ENCODE measurements around the gene SP3. TPM values are rescaled to one million over a fixed set of nuclear protein-coding genes. Genes with fewer than 3 reads are reported as not detected.
A peak's percentile ranks its signal among the peaks of the same experiment; 100 is the strongest.

Gene SP3
- total and polyA plus RNA-seq, 9 of the 15 experiments (the other 6 are each of a cell fraction or from before 2014, with no cell fraction given) = 12.0 to 106 (median 74.9) TPM

- no peak for TF ChIP-seq NR0B1 (IDR thresholded peaks at IDR 0.05; ENCODE audit: partially characterized antibody)
- peak; percentile 85 for TF ChIP-seq VEZF1 (CRISPR knock-in tag; IDR thresholded peaks at IDR 0.05)
- no peak for TF ChIP-seq JUNB (CRISPR knock-in tag; conservative IDR thresholded peaks at IDR 0.05)
- no peak for TF ChIP-seq U2AF2 (optimal IDR thresholded peaks at IDR 0.05; ENCODE audit: low read depth, low read length)
- peak; percentile 88 for TF ChIP-seq HBP1 (CRISPR knock-in tag; IDR thresholded peaks at IDR 0.05)
- peak; percentile 52 to 75; a peak in 3 of 4 replicates for TF ChIP-seq MLLT1 (IDR thresholded peaks at IDR 0.05)
- peak; percentile 72 for TF ChIP-seq PCBP2 (IDR thresholded peaks at IDR 0.05; ENCODE audit: low read depth, low read length, poor library complexity, severe bottlenecking)
- TF ChIP-seq MYC (IDR thresholded peaks at IDR 0.05; ENCODE audit: low read depth, low read length) = no peak
- no peak for TF ChIP-seq MYC (CRISPR knock-in tag; IDR thresholded peaks at IDR 0.05; ENCODE audit: borderline replicate concordance, low read depth)
- TF ChIP-seq ATF7 (IDR thresholded peaks at IDR 0.05) = no peak; the same call in 1 of the 2 replicates
- no peak for TF ChIP-seq ZNF507 (tag; conservative IDR thresholded peaks at IDR 0.05)
- no peak for TF ChIP-seq E2F5 (CRISPR knock-in tag; IDR thresholded peaks at IDR 0.05)
- peak; percentile 89 for TF ChIP-seq POLR2G (IDR thresholded peaks at IDR 0.05; ENCODE audit: low read depth, low read length)
- TF ChIP-seq POLR3A (IDR thresholded peaks at IDR 0.05; ENCODE audit: borderline replicate concordance, extremely low read depth, insufficient read depth, insufficient read length) = no peak
- TF ChIP-seq PRPF4 (IDR thresholded peaks at IDR 0.05; ENCODE audit: insufficient read depth, low read depth, low read length, poor library complexity, severe bottlenecking) = peak; percentile 67
- TF ChIP-seq ZNF184 (CRISPR knock-in tag; IDR thresholded peaks at IDR 0.05) = no peak
- no peak for TF ChIP-seq TRIM28 (IDR thresholded peaks at IDR 0.05)
- TF ChIP-seq TCF3 (CRISPR knock-in tag; IDR thresholded peaks at IDR 0.05) = no peak
- no peak for TF ChIP-seq ZNF282 (CRISPR knock-in tag; IDR thresholded peaks at IDR 0.05)
- TF ChIP-seq SRSF9 (IDR thresholded peaks at IDR 0.05; ENCODE audit: borderline replicate concordance, low read depth, low read length) = no peak
- no peak for TF ChIP-seq MAFG (tag; conservative IDR thresholded peaks at IDR 0.05)
- TF ChIP-seq FOXK1 (CRISPR knock-in tag; IDR thresholded peaks at IDR 0.05; ENCODE audit: borderline replicate concordance) = no peak
Observed at GRCh38 chr2:173964565-173965371, 405 bp downstream of the SP3 start (continued).

Measured in K562 (cell line).